Keratinocyte (primary cell): ENCODE results near the gene TSPAN11. TPM values are rescaled to one million over a fixed set of nuclear protein-coding genes. Genes with fewer than 3 reads are reported as not detected.
"Not testable (repeated sequence)": the region's sequence is repeated elsewhere in the genome, so short reads cannot be mapped to it uniquely, and the experiment has no call there.

ENCODE experiments used
- DNase-seq: peaks from one replicate; pipeline ENCODE4 v3.0.0-alpha.2; 2011; ENCODE audit warnings: low read depth, missing footprints, low spot score
- FAIRE-seq: peaks from 2 replicates; lab custom pipeline; 2011; peaks lifted over from hg19 to GRCh38; lab: Jason Lieb, UNC
- H2AFZ ChIP-seq: 2 replicates; pipeline ENCODE4 v1.6.0; 2012; ENCODE audit warnings: low read length, control low read depth, inconsistent platforms; ENCODE audit not compliant: control insufficient read depth
- H3K27ac ChIP-seq: 2 replicates; pipeline ENCODE4 v1.5.1; 2011; ENCODE audit warnings: low read length; ENCODE audit not compliant: control insufficient read depth, insufficient read depth
- H3K27me3 ChIP-seq: 3 replicates; pipeline ENCODE4 v1.6.0; 2011; ENCODE audit warnings: low read length; ENCODE audit not compliant: control insufficient read depth, insufficient read depth; ENCODE audit errors: extremely low read depth
- H3K36me3 ChIP-seq, 2 experiments: 2 replicates in 1 of 2; 3 replicates in 1 of 2; pipeline ENCODE4 v1.5.1; 2011; ENCODE audit warnings: low read length in 2 of 2, mild to moderate bottlenecking in 1 of 2; ENCODE audit not compliant: control insufficient read depth in 2 of 2, insufficient read depth in 2 of 2; ENCODE audit errors: extremely low read depth in 1 of 2
- H3K4me1 ChIP-seq: 3 replicates; pipeline ENCODE4 v1.5.1; 2011; ENCODE audit warnings: low read length; ENCODE audit not compliant: control insufficient read depth, insufficient read depth; ENCODE audit errors: extremely low read depth
- H3K4me2 ChIP-seq: 3 replicates; pipeline ENCODE4 v1.6.0; 2011; ENCODE audit warnings: low read depth, low read length; ENCODE audit not compliant: control insufficient read depth, insufficient read depth; ENCODE audit errors: extremely low read depth
- H3K4me3 ChIP-seq, 3 experiments: fragments of 200-600 bp in 1 of 3; sonication (generic) in 1 of 3; 2 replicates in 2 of 3; 3 replicates in 1 of 3; pipeline ENCODE4 v1.5.1; 2011 to 2016; ENCODE audit warnings: low read length in 3 of 3, mild to moderate bottlenecking in 3 of 3, control low read depth in 2 of 3, inconsistent platforms in 1 of 3, low read depth in 1 of 3, mixed read lengths in 1 of 3, mixed run types in 1 of 3, moderate library complexity in 1 of 3; ENCODE audit not compliant: control insufficient read depth in 2 of 3, insufficient read depth in 2 of 3; ENCODE audit errors: extremely low read depth in 1 of 3
- H3K79me2 ChIP-seq: 2 replicates; pipeline ENCODE4 v1.6.0; 2012; ENCODE audit warnings: low read length; ENCODE audit not compliant: control insufficient read depth, insufficient read depth
- H3K9ac ChIP-seq: 3 replicates; pipeline ENCODE4 v1.6.0; 2011; ENCODE audit warnings: low read length; ENCODE audit not compliant: control insufficient read depth, insufficient read depth; ENCODE audit errors: extremely low read depth
- H3K9me1 ChIP-seq: 3 replicates; pipeline ENCODE4 v1.6.0; 2011; ENCODE audit warnings: low read length; ENCODE audit not compliant: control insufficient read depth, insufficient read depth; ENCODE audit errors: extremely low read depth
- H3K9me3 ChIP-seq: 2 replicates; pipeline ENCODE4 v1.5.1; 2012; ENCODE audit warnings: low read depth, low read length; ENCODE audit not compliant: control insufficient read depth
- H4K20me1 ChIP-seq: 3 replicates; pipeline ENCODE4 v1.6.0; 2011; ENCODE audit warnings: low read length; ENCODE audit not compliant: control insufficient read depth, insufficient read depth; ENCODE audit errors: extremely low read depth
- CTCF ChIP-seq, 3 experiments: IDR thresholded peaks in 1 of 3; conservative IDR thresholded peaks in 1 of 3; optimal IDR thresholded peaks in 1 of 3; 2 replicates in 2 of 3; 3 replicates in 1 of 3; pipeline versions ENCODE3 to v1.5.1; 2011; ENCODE audit warnings: low read length in 3 of 3, mild to moderate bottlenecking in 3 of 3, moderate library complexity in 2 of 3, control low read depth in 1 of 3, inconsistent platforms in 1 of 3; ENCODE audit not compliant: insufficient read depth in 2 of 3; ENCODE audit errors: extremely low read depth in 1 of 3
- EZH2 ChIP-seq: IDR thresholded peaks from one replicate; pipeline ENCODE4 v1.6.1; 2012; ENCODE audit warnings: inconsistent platforms, mild to moderate bottlenecking, low read length, moderate library complexity
- dilution Hi-C: fragments of 300-500 bp; cut with MboI; formaldehyde crosslinking; loops from one replicate; pipeline ENCODE4 v1.7.0; 2020; ENCODE audit warnings: low sequenced_read_pairs; ENCODE audit not compliant: extremely low pct_ligation_motif_present
- polyA plus RNA-seq, 5 experiments: library from polyadenylated mRNA; depleted of rRNA in 3 of 5; stranded (reverse) in 3 of 5; stranded (forward) in 1 of 5; unstranded in 1 of 5; fragments of >200 nt; gene quantifications; 1 replicate in 1 of 5; 2 replicates in 3 of 5; 3 replicates in 1 of 5; pipeline versions ENCODE4 v1.2.1 to v1.2.3, GENCODE V29; 2011 to 2012; ENCODE audit warnings: missing spikeins in 2 of 5, low read depth in 1 of 5, low replicate concordance in 1 of 5

Gene TSPAN11
- polyA plus RNA-seq, 1 donor (not counting 4 experiments of a cell fraction or from before 2014, with no cell fraction given) = not detected

- H3K27me3 ChIP-seq = peaks cover 2% of the 10 kb centered on the region
- no peak for FAIRE-seq
- no peak overlapping the region for H3K4me3 ChIP-seq
- no peak overlapping the region for H2AFZ ChIP-seq
- TF ChIP-seq EZH2 (no peak), CTCF (optimal IDR thresholded peaks at IDR 0.05 in 1 of 3, IDR thresholded peaks at IDR 0.05 in 1 of 3, conservative IDR thresholded peaks at IDR 0.05 in 1 of 3; ENCODE audit: extremely low read depth in 1 of 3, insufficient read depth in 2 of 3, low read length in 3 of 3) (no peak)
- H3K27ac ChIP-seq = no peak overlapping the region
- H3K4me2 ChIP-seq = no peak overlapping the region
- no peak overlapping the region for H3K9ac ChIP-seq
- H4K20me1 ChIP-seq = no peaks in the 10 kb centered on the region
- DNase-seq = no peak
- no peaks in the 10 kb centered on the region for H3K79me2 ChIP-seq
- no peaks in the 10 kb centered on the region for H3K9me3 ChIP-seq
- H3K36me3 ChIP-seq = no peaks in the 10 kb centered on the region
- H3K9me1 ChIP-seq = no peaks in the 10 kb centered on the region
- no peaks in the 10 kb centered on the region for H3K4me1 ChIP-seq
- dilution Hi-C loops = no loop called here
Observed at GRCh38 chr12:31026202-31026601, 99.7 kb downstream of the TSPAN11 start.

GRCh38 chr12:31027006-31027405 lies 100.5 kb downstream of the TSPAN11 start:
- H3K79me2 ChIP-seq, H3K27ac ChIP-seq, dilution Hi-C loops, H3K36me3 ChIP-seq, H3K9me3 ChIP-seq, H3K4me2 ChIP-seq, FAIRE-seq, H3K4me1 ChIP-seq, H3K4me3 ChIP-seq, H4K20me1 ChIP-seq, H3K9ac ChIP-seq, DNase-seq, H3K27me3 ChIP-seq, H2AFZ ChIP-seq, H3K9me1 ChIP-seq: not testable (repeated sequence)

- Histone ChIP-seq H3K79me2 (no peaks in the 10 kb centered on the region), H3K9me3 (no peaks in the 10 kb centered on the region), H3K9me1 (no peaks in the 10 kb centered on the region), H3K4me1 (no peaks in the 10 kb centered on the region), H3K36me3 (no peaks in the 10 kb centered on the region), H3K27ac (no peak overlapping the region), H3K4me2 (no peak overlapping the region), H3K27me3 (no peaks in the 10 kb centered on the region), H2AFZ (no peak overlapping the region), H4K20me1 (no peaks in the 10 kb centered on the region), H3K4me3 (no peak overlapping the region), H3K9ac (no peak overlapping the region)
- dilution Hi-C loops = no loop called here
- DNase-seq = no peak
- TF ChIP-seq CTCF (optimal IDR thresholded peaks at IDR 0.05 in 1 of 3, IDR thresholded peaks at IDR 0.05 in 1 of 3, conservative IDR thresholded peaks at IDR 0.05 in 1 of 3; ENCODE audit: extremely low read depth in 1 of 3, insufficient read depth in 2 of 3, low read length in 3 of 3) (no peak), EZH2 (no peak)
- no peak for FAIRE-seq
Observed at GRCh38 chr12:31029468-31029867, 102.9 kb downstream of the TSPAN11 start.
